ENCODE measurements around the gene CASZ1.

DNA sequence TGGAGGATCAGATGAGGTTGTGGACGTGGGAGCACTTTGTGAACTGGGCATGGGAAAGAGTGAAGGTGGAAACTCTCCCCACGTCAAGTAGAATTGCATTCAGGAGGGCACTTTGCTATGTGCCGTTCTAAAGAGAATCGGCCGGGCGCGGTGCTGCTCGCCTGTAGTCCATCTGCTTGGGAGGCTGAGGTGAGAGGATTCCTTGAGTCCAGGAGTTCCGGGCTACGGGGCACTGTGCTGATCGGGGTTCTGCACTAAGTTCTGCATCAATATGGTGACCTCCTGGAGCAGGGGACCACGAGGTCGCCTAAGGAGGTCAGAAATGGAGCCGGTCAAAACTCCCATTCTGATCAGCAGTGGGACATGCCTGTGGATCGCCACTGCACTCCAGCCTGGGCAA is 179.8 kb downstream of the CASZ1 start:
- TF ChIP-seq, protein P1, sequence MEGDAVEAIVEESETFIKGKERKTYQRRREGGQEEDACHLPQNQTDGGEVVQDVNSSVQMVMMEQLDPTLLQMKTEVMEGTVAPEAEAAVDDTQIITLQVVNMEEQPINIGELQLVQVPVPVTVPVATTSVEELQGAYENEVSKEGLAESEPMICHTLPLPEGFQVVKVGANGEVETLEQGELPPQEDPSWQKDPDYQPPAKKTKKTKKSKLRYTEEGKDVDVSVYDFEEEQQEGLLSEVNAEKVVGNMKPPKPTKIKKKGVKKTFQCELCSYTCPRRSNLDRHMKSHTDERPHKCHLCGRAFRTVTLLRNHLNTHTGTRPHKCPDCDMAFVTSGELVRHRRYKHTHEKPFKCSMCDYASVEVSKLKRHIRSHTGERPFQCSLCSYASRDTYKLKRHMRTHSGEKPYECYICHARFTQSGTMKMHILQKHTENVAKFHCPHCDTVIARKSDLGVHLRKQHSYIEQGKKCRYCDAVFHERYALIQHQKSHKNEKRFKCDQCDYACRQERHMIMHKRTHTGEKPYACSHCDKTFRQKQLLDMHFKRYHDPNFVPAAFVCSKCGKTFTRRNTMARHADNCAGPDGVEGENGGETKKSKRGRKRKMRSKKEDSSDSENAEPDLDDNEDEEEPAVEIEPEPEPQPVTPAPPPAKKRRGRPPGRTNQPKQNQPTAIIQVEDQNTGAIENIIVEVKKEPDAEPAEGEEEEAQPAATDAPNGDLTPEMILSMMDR (IDR thresholded peaks at IDR 0.05), result no peak
- no peak for TF ChIP-seq EZH2 (IDR thresholded peaks at IDR 0.05)

Data from neural progenitor cell (in vitro differentiated cells).